IMR-90 (cell line): ENCODE measurements around the gene SOBP. TPM values are rescaled to one million over a fixed set of nuclear protein-coding genes. Genes with fewer than 3 reads are reported as not detected.

Experiments
- ATAC-seq: fragments of 200-7000 bp; cut with Tn5 transposase; 2 replicates; pipeline ENCODE4 v1.9.1; 2020; ENCODE audit warnings: low read depth, mild to moderate bottlenecking, moderate library complexity
- BruUV-seq: library from RNA; stranded (reverse); fragments of 400-500 nt; replicated peaks from 2 replicates; lab custom pipeline; 2021; lab: Mats Ljungman, UMichigan
- CTCF ChIA-PET: fragments of 300-600 bp; formaldehyde crosslinking; extraction: SDS; loops from one replicate; lab custom pipeline; 2021; ENCODE audit warnings: antibody characterized with exemption; lab: Yijun Ruan, JAX
- POLR2A ChIA-PET: fragments of 300-600 bp; sonication (Branson Sonifier 250); formaldehyde crosslinking; loops from one replicate; lab custom pipeline; 2022; ENCODE audit warnings: antibody characterized with exemption; ENCODE audit not compliant: unreplicated experiment; lab: Charles Lee
- DNase-seq: peaks from one replicate; pipeline ENCODE4 v3.0.0; 2013
- H2AFZ ChIP-seq: replicated peaks from 2 replicates; pipeline ENCODE3; 2013; ENCODE audit warnings: low read length, mild to moderate bottlenecking; ENCODE audit not compliant: poor library complexity
- H2AK5ac ChIP-seq: 2 replicates; pipeline ENCODE4 v1.6.1; 2013; ENCODE audit warnings: low read depth, low read length, inconsistent platforms
- H2AK9ac ChIP-seq: replicated peaks from 2 replicates; pipeline ENCODE3; 2013; ENCODE audit warnings: mild to moderate bottlenecking, low read depth, low read length, moderate library complexity; ENCODE audit not compliant: poor library complexity
- H2BK120ac ChIP-seq: 2 replicates; pipeline ENCODE4 v1.6.1; 2013; ENCODE audit warnings: low read depth, low read length, inconsistent platforms
- H2BK15ac ChIP-seq: 3 replicates; pipeline ENCODE4 v1.6.1; 2013; ENCODE audit warnings: low read depth, low read length, inconsistent platforms
- H2BK20ac ChIP-seq: 2 replicates; pipeline ENCODE4 v1.6.1; 2013; ENCODE audit warnings: low read depth, mild to moderate bottlenecking, inconsistent platforms, low read length, moderate library complexity
- H2BK5ac ChIP-seq: 2 replicates; pipeline ENCODE4 v1.6.1; 2013; ENCODE audit warnings: mild to moderate bottlenecking, low read depth, low read length, inconsistent platforms; ENCODE audit not compliant: poor library complexity, severe bottlenecking
- H3K14ac ChIP-seq: replicated peaks from 2 replicates; pipeline ENCODE4 v1.6.1; 2013; ENCODE audit warnings: low read depth, low read length, inconsistent platforms
- H3K18ac ChIP-seq: 2 replicates; pipeline ENCODE4 v1.6.1; 2013; ENCODE audit warnings: low read depth, low read length, control low read depth
- H3K23ac ChIP-seq: 2 replicates; pipeline ENCODE4 v1.6.1; 2013; ENCODE audit warnings: low read depth, low read length, inconsistent platforms
- H3K27ac ChIP-seq: 2 replicates; pipeline ENCODE4 v1.5.1; 2013; ENCODE audit warnings: mild to moderate bottlenecking, control low read depth, low read length; ENCODE audit not compliant: insufficient read depth
- H3K27me3 ChIP-seq: 2 replicates; pipeline ENCODE4 v1.6.1; 2013; ENCODE audit warnings: low read length; ENCODE audit not compliant: control insufficient read depth, insufficient read depth
- H3K36me3 ChIP-seq: 2 replicates; pipeline ENCODE4 v1.6.1; 2013; ENCODE audit warnings: low read length, mixed read lengths; ENCODE audit not compliant: control insufficient read depth, insufficient read depth
- H3K4ac ChIP-seq: 2 replicates; pipeline ENCODE4 v1.6.1; 2013; ENCODE audit warnings: low read depth, low read length, inconsistent platforms
- H3K4me1 ChIP-seq: 2 replicates; pipeline ENCODE4 v1.6.1; 2013; ENCODE audit warnings: low read length, mixed read lengths; ENCODE audit not compliant: control insufficient read depth, insufficient read depth
- H3K4me2 ChIP-seq: 2 replicates; pipeline ENCODE4 v1.6.1; 2013; ENCODE audit warnings: low read depth, mild to moderate bottlenecking, control low read depth, low read length, moderate library complexity
- H3K4me3 ChIP-seq: 2 replicates; pipeline ENCODE4 v1.5.1; 2013; ENCODE audit warnings: low read depth, mild to moderate bottlenecking, control low read depth, low read length, moderate library complexity; ENCODE audit not compliant: insufficient read depth
- H3K56ac ChIP-seq: 2 replicates; pipeline ENCODE4 v1.6.1; 2013; ENCODE audit warnings: low read length, inconsistent platforms; ENCODE audit not compliant: insufficient read depth; ENCODE audit errors: extremely low read depth
- H3K79me1 ChIP-seq, 2 experiments: 2 replicates each; pipeline ENCODE4 v1.6.1; 2013; ENCODE audit warnings: low read length in 2 of 2, inconsistent platforms in 1 of 2, low read depth in 1 of 2
- H3K9ac ChIP-seq: 2 replicates; pipeline ENCODE4 v1.6.1; 2013; ENCODE audit warnings: low read depth, low read length, control low read depth
- H3K9me1 ChIP-seq: 2 replicates; pipeline ENCODE4 v1.6.1; 2013; ENCODE audit warnings: low read length, inconsistent platforms; ENCODE audit not compliant: insufficient read depth
- H3K9me3 ChIP-seq: 2 replicates; pipeline ENCODE4 v1.6.1; 2013; ENCODE audit warnings: low read length; ENCODE audit not compliant: control insufficient read depth, insufficient read depth
- H4K20me1 ChIP-seq: 2 replicates; pipeline ENCODE4 v1.6.1; 2013; ENCODE audit warnings: low read length, inconsistent platforms; ENCODE audit not compliant: insufficient read depth
- H4K5ac ChIP-seq: 2 replicates; pipeline ENCODE4 v1.6.1; 2013; ENCODE audit warnings: mild to moderate bottlenecking, low read depth, low read length, control low read depth
- H4K8ac ChIP-seq, 2 experiments: 2 replicates each; pipeline ENCODE4 v1.6.1; 2013; ENCODE audit warnings: low read depth in 2 of 2, low read length in 2 of 2, control low read depth in 1 of 2, inconsistent platforms in 1 of 2
- H4K91ac ChIP-seq: 2 replicates; pipeline ENCODE4 v1.6.1; 2013; ENCODE audit warnings: low read depth, low read length, inconsistent platforms; ENCODE audit not compliant: insufficient read depth
- BHLHE40 ChIP-seq: fragments of 150-350 bp; IDR thresholded peaks from 2 replicates; pipeline ENCODE4 v1.6.1; 2016; ENCODE audit warnings: mild to moderate bottlenecking, low read depth, low read length
- MAFK ChIP-seq: IDR thresholded peaks from 2 replicates; pipeline ENCODE4 v1.6.1; 2012; ENCODE audit warnings: low read depth, low read length, improper control_type of control experiment
- MAZ ChIP-seq: IDR thresholded peaks from 2 replicates; pipeline ENCODE4 v1.6.1; 2012; ENCODE audit warnings: low read depth, mild to moderate bottlenecking, low read length, improper control_type of control experiment, moderate library complexity, borderline replicate concordance
- WGBS, 2 experiments: methylation state at CpG; one replicate each; pipeline versions ENCODE4 v1.1.5 to v1.1.7; 2013; ENCODE audit warnings: missing lambda C conversion rate in 2 of 2; ENCODE audit not compliant: insufficient read length in 1 of 2; ENCODE audit errors: extremely low coverage in 2 of 2; 5-methylcytosine and 5-hydroxymethylcytosine counted together
- dilution Hi-C: fragments of 300-500 bp; cut with HindIII; formaldehyde crosslinking; loops from one replicate; pipeline ENCODE4 v1.14.3; 2018; ENCODE audit warnings: low sequenced_read_pairs; ENCODE audit not compliant: unreplicated experiment
- in situ Hi-C: fragments of 300-500 bp; cut with MboI; formaldehyde crosslinking; loops from 3 replicates; pipeline ENCODE4 v1.14.3; 2019; ENCODE audit warnings: low sequenced_read_pairs, inconsistent platforms, mixed read lengths
- intact Hi-C: fragments of 100-400 bp; cut with micrococcal nuclease; formaldehyde crosslinking; loops from 2 replicates; pipeline ENCODE4 v1.10.0; 2022
- polyA plus RNA-seq, 3 experiments: library from polyadenylated mRNA; depleted of rRNA; stranded (reverse); fragments of >200 nt; gene quantifications; 2 replicates each; pipeline ENCODE4 v1.2.3, GENCODE V29; 2012; ENCODE audit warnings: low replicate concordance in 1 of 3
- total RNA-seq: library from RNA; depleted of rRNA; stranded (reverse); fragments of >200 nt; gene quantifications from 2 replicates; pipeline ENCODE4 v1.2.3, GENCODE V29; 2012

SOBP gene
- total and polyA plus RNA-seq, 2 of the 4 experiments (the other 2 are of a cell fraction), result 0.60 to 0.72 TPM

DNA sequence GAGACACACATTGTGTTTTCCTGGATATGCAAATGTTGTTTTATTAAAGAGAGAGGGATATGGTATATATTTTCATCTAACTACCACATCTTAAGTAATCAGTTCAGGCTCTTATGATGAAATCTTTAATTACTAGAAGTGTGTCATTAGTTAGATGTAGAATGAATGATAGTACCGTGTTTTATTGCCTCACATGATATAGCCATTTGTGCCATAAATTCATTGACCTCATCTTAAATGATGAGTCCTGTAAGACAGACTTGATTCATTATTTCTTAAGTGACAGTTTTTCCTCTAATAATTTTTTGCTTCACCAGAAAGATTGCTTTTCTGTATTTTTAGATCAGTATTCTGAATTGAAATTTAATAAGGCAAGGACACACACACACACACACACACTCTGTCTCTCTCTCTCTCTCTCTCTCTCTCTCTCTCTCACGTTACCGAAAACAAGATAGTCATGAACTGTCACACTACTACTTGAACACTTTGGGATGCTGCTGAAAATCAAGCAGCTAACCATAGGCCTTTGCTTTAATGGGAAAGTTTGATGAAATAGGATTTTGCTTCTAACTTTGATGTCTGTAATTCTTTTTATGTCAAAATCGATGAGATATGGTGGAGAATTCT, 140.5 kb downstream of the SOBP start:
- POLR2A ChIA-PET, result no interaction called here
- dilution Hi-C loops, result no loop called here
- H3K4me3 ChIP-seq, result no peak overlapping the region
- no peak overlapping the region for H2AFZ ChIP-seq
- no peak overlapping the region for H4K5ac ChIP-seq
- H2AK5ac ChIP-seq, result no peak overlapping the region
- BruUV-seq, result no TSS peak
- no peak overlapping the region for H4K91ac ChIP-seq
- H3K4me2 ChIP-seq, result no peak overlapping the region
- no peaks in the 10 kb centered on the region for H3K79me1 ChIP-seq
- no peak overlapping the region for H2AK9ac ChIP-seq
- H3K18ac ChIP-seq, result no peak overlapping the region
- H3K14ac ChIP-seq, result no peak overlapping the region
- no CpG with 5 or more reads among the region's 4 CpGs for WGBS, 2 experiments
- peaks cover 7% of the 10 kb centered on the region; the same call in 1 of the 2 replicates for H3K36me3 ChIP-seq
- no peak for TF ChIP-seq BHLHE40
- no peak for TF ChIP-seq MAFK
- TF ChIP-seq MAZ, result no peak
- no peak overlapping the region for H3K27ac ChIP-seq
- CTCF ChIA-PET, result no interaction called here
- no peaks in the 10 kb centered on the region for H3K9me3 ChIP-seq
- H3K4ac ChIP-seq, result no peak overlapping the region
- no peak overlapping the region for H2BK15ac ChIP-seq
- no peaks in the 10 kb centered on the region for H3K27me3 ChIP-seq
- H2BK120ac ChIP-seq, result no peak overlapping the region
- in situ Hi-C loops, result no loop called here
- H3K56ac ChIP-seq, result no peak overlapping the region
- no peak overlapping the region for H3K9ac ChIP-seq
- DNase-seq, result no peak
- no peak overlapping the region for H4K8ac ChIP-seq
- H2BK20ac ChIP-seq, result no peak overlapping the region
- no peak for ATAC-seq
- intact Hi-C loops, result no loop called here
- no peak overlapping the region for H2BK5ac ChIP-seq
- no peak overlapping the region for H3K23ac ChIP-seq
- H3K9me1 ChIP-seq, result no peaks in the 10 kb centered on the region; the same call in 1 of the 2 replicates
- H4K20me1 ChIP-seq, result no peaks in the 10 kb centered on the region
- H3K4me1 ChIP-seq, result peaks cover 2% of the 10 kb centered on the region; the same call in 1 of the 2 replicates
